KMS-11 (cell line): Measurements from ENCODE around the gene RGS3.

ENCODE experiments used
- H2AFZ ChIP-seq: fragments of 200-600 bp; sonication (generic); 2 replicates; pipeline ENCODE4 v1.6.1; 2016; ENCODE audit warnings: antibody characterized with exemption, mixed run types, low read depth
- H3K27ac ChIP-seq: fragments of 200-600 bp; sonication (generic); 2 replicates; pipeline ENCODE4 v1.6.1; 2016; ENCODE audit warnings: mild to moderate bottlenecking, mixed run types
- H3K27me3 ChIP-seq: fragments of 200-600 bp; sonication (generic); 2 replicates; pipeline ENCODE4 v1.6.1; 2017; ENCODE audit warnings: mild to moderate bottlenecking, low read depth, mixed run types, moderate library complexity; ENCODE audit not compliant: insufficient read depth
- H3K36me3 ChIP-seq: fragments of 200-600 bp; sonication (generic); 2 replicates; pipeline ENCODE4 v1.6.1; 2017; ENCODE audit warnings: mild to moderate bottlenecking, mixed run types; ENCODE audit not compliant: insufficient read depth
- H3K4me1 ChIP-seq: fragments of 200-600 bp; sonication (generic); 2 replicates; pipeline ENCODE4 v1.6.1; 2016; ENCODE audit warnings: mild to moderate bottlenecking, low read depth, mixed run types; ENCODE audit not compliant: poor library complexity, severe bottlenecking
- H3K4me2 ChIP-seq: fragments of 200-600 bp; sonication (generic); 2 replicates; pipeline ENCODE4 v1.7.0; 2016; ENCODE audit warnings: mild to moderate bottlenecking, mixed run types
- H3K4me3 ChIP-seq: fragments of 200-600 bp; sonication (generic); IDR thresholded peaks from 2 replicates; pipeline ENCODE4 v1.6.1; 2017; ENCODE audit warnings: low read depth, low read length, mixed read lengths; ENCODE audit not compliant: insufficient read depth
- H3K79me2 ChIP-seq: fragments of 200-600 bp; sonication (generic); 2 replicates; pipeline ENCODE4 v1.6.1; 2016; ENCODE audit warnings: low read depth, mixed run types; ENCODE audit not compliant: insufficient read depth
- H3K9ac ChIP-seq: fragments of 200-600 bp; sonication (generic); 2 replicates; pipeline ENCODE4 v1.6.1; 2016; ENCODE audit warnings: mild to moderate bottlenecking, mixed run types
- H4K20me1 ChIP-seq: fragments of 200-600 bp; sonication (generic); 2 replicates; pipeline ENCODE4 v1.6.1; 2016; ENCODE audit warnings: mild to moderate bottlenecking, mixed run types; ENCODE audit not compliant: insufficient read depth
- CTCF ChIP-seq: fragments of 200-600 bp; sonication (generic); conservative IDR thresholded peaks from 2 replicates; pipeline ENCODE4 v1.6.1; 2017; ENCODE audit warnings: low read depth, mild to moderate bottlenecking, antibody characterized with exemption, low read length, moderate library complexity, mixed read lengths

Gene RGS3

GRCh38 chr9:113463418-113464285, at the start of gene RGS3:
Gene RGS3, plus strand, starts transcription at chr9:113463727. Its CDS starts 76 bp downstream, at chr9:113463803.
- Histone ChIP-seq H3K27me3 (no peaks in the 10 kb centered on the region), H2AFZ (peak within 1 kb of the TSS; percentile 48), H3K4me2 (peak within 1 kb of the TSS; percentile 60), H3K27ac (peak within 1 kb of the TSS; percentile 50), H3K4me1 (peaks cover 35% of the 10 kb centered on the region), H3K4me3 (no peak within 1 kb of the TSS), H3K36me3 (no peaks in the 10 kb centered on the region), H3K9ac (peak within 1 kb of the TSS; percentile 9; the same call in 1 of the 2 replicates), H3K79me2 (no peaks in the 10 kb centered on the region), H4K20me1 (no peaks in the 10 kb centered on the region)
- no peak for TF ChIP-seq CTCF

GRCh38 chr9:113416149-113416721, 47.3 kb upstream of the RGS3 start:
- H3K4me2 ChIP-seq = no peak overlapping the region

DNA sequence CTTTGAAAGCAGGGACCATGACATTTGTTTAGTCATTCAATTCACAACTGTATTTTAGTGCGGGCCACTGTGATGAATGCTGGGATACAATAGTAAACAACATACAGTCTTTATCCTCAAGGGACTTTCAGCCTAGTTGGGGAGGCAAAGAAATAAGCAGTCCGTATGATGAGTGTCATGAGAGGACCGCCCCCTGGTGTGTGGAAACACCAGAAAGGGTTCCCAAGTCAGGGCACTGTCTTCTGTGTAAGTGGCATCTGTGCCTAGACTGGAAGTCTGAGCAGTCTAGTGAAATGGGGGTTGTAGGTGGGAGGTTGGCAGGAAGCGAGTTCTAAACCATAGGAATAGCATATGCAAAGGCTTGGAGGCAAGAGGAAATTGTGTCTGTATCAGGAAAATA, 46.2 kb upstream of the RGS3 start:
- H3K36me3 ChIP-seq = no peaks in the 10 kb centered on the region
- H4K20me1 ChIP-seq = no peaks in the 10 kb centered on the region
- H3K4me2 ChIP-seq = no peak overlapping the region
- no peaks in the 10 kb centered on the region for H3K4me1 ChIP-seq
- no peak overlapping the region for H3K9ac ChIP-seq
- H3K27ac ChIP-seq = no peak overlapping the region
- H3K79me2 ChIP-seq = no peaks in the 10 kb centered on the region
- TF ChIP-seq CTCF = no peak
- no peaks in the 10 kb centered on the region for H3K27me3 ChIP-seq
- no peak overlapping the region for H2AFZ ChIP-seq
- no peak overlapping the region for H3K4me3 ChIP-seq

More at GRCh38 chr9:113416149-113416721, 47.3 kb upstream of the RGS3 start:
- H3K27ac ChIP-seq = no peak overlapping the region
- no peaks in the 10 kb centered on the region for H4K20me1 ChIP-seq
- no peak overlapping the region for H3K9ac ChIP-seq
- no peak for TF ChIP-seq CTCF
- peaks cover 7% of the 10 kb centered on the region for H3K4me1 ChIP-seq
- H3K4me3 ChIP-seq = no peak overlapping the region
- H2AFZ ChIP-seq = no peak overlapping the region
- no peaks in the 10 kb centered on the region for H3K79me2 ChIP-seq
- H3K27me3 ChIP-seq = no peaks in the 10 kb centered on the region
- no peaks in the 10 kb centered on the region for H3K36me3 ChIP-seq

- no peak overlapping the region for H3K4me2 ChIP-seq
- no peaks in the 10 kb centered on the region for H3K4me1 ChIP-seq
- no peak overlapping the region for H3K4me3 ChIP-seq
- H3K36me3 ChIP-seq = no peaks in the 10 kb centered on the region
- H3K27me3 ChIP-seq = no peaks in the 10 kb centered on the region
- H3K9ac ChIP-seq = no peak overlapping the region
- H4K20me1 ChIP-seq = no peaks in the 10 kb centered on the region
- no peak for TF ChIP-seq CTCF
- H2AFZ ChIP-seq = no peak overlapping the region
- H3K27ac ChIP-seq = no peak overlapping the region
- H3K79me2 ChIP-seq = no peaks in the 10 kb centered on the region
Measured at GRCh38 chr9:113421726-113422125, 41.8 kb upstream of the RGS3 start.
